Cardiac septum (tissue), 1 donor: ENCODE results near the gene PSD4. TPM values are rescaled to one million over a fixed set of nuclear protein-coding genes. Genes with fewer than 3 reads are reported as not detected.

Experiments
- DNase-seq: peaks from one replicate; pipeline ENCODE4 v3.0.0-alpha.2; 2020; ENCODE audit warnings: low spot score
- intact Hi-C: fragments of 100-400 bp; cut with DNase I; formaldehyde crosslinking; loops from one replicate; pipeline ENCODE4 v1.14.0; 2022
- total RNA-seq: library from RNA; stranded (reverse); fragmentation: NEBNext Ultra II Directional; extraction: Animal tissue kit (Norgen Biotek cat#: 25700); gene quantifications from one replicate; pipeline ENCODE4 v1.2.1, GENCODE V29; 2021
- donor health status: DM: no; HTN: no; CAD: no.

PSD4 gene
- total RNA-seq, 1 donor from 2014 or later, result 2.3 TPM

GRCh38 chr2:113138428-113139322 is 35.1 kb upstream of the PSD4 start:
- no peak for DNase-seq
- intact Hi-C loops, result loop anchor here (2.0 to 5.0 kb wide), 3 partner anchors 60 to 234 kb away; no protein-coding TSS in a partner anchor

- intact Hi-C loops, result no loop called here
- DNase-seq, result no peak
Measured at GRCh38 chr2:113141451-113141850, 32.3 kb upstream of the PSD4 start.

GRCh38 chr2:113142290-113142689 is 31.5 kb upstream of the PSD4 start:
- no peak for DNase-seq
- intact Hi-C loops, result no loop called here

- intact Hi-C loops, result no loop called here
- DNase-seq, result no peak
Measured at GRCh38 chr2:113144259-113144658, 29.5 kb upstream of the PSD4 start.

GRCh38 chr2:113148606-113149552 is 24.9 kb upstream of the PSD4 start:
- intact Hi-C loops, result no loop called here
- no peak for DNase-seq

GRCh38 chr2:113149553-113150257 is 24.1 kb upstream of the PSD4 start:
- intact Hi-C loops, result no loop called here
- DNase-seq, result no peak

GRCh38 chr2:113150258-113150601 is 23.5 kb upstream of the PSD4 start:
- no peak for DNase-seq
- intact Hi-C loops, result no loop called here

GRCh38 chr2:113155331-113155730 is 18.4 kb upstream of the PSD4 start:
- intact Hi-C loops, result no loop called here
- DNase-seq, result no peak

GRCh38 chr2:113156278-113157117 is 17.3 kb upstream of the PSD4 start:
- intact Hi-C loops, result no loop called here
- DNase-seq, result no peak

GRCh38 chr2:113157118-113157896 is 16.5 kb upstream of the PSD4 start:
- intact Hi-C loops, result no loop called here
- DNase-seq, result no peak

GRCh38 chr2:113157897-113158753 is 15.6 kb upstream of the PSD4 start:
- intact Hi-C loops, result no loop called here
- no peak for DNase-seq

GRCh38 chr2:113158884-113159553 is 14.8 kb upstream of the PSD4 start:
- no peak for DNase-seq
- intact Hi-C loops, result no loop called here

- no peak for DNase-seq
- intact Hi-C loops, result no loop called here
Measured at GRCh38 chr2:113160248-113160647, 13.5 kb upstream of the PSD4 start.

- no peak for DNase-seq
- intact Hi-C loops, result no loop called here
Measured at GRCh38 chr2:113160962-113161361, 12.8 kb upstream of the PSD4 start.

GRCh38 chr2:113162173-113162572 is 11.6 kb upstream of the PSD4 start:
- intact Hi-C loops, result no loop called here
- DNase-seq, result no peak

GRCh38 chr2:113162869-113163268 is 10.9 kb upstream of the PSD4 start:
- no peak for DNase-seq
- intact Hi-C loops, result no loop called here
